OCI-LY7 (cell line): Measurements from ENCODE around the gene FMNL2. TPM values are rescaled to one million over a fixed set of nuclear protein-coding genes. Genes with fewer than 3 reads are reported as not detected.

Experiments
- BruUV-seq: library from RNA; stranded (reverse); fragments of 400-500 nt; replicated peaks from 2 replicates; lab custom pipeline; 2021; lab: Mats Ljungman, UMichigan
- CTCF ChIA-PET: fragments of 300-600 bp; sonication (Branson Sonifier 250); formaldehyde crosslinking; loops from one replicate; lab custom pipeline; 2022; ENCODE audit warnings: antibody characterized with exemption; ENCODE audit not compliant: unreplicated experiment; lab: Charles Lee
- POLR2A ChIA-PET: fragments of 300-600 bp; sonication (Branson Sonifier 250); formaldehyde crosslinking; loops from one replicate; lab custom pipeline; 2022; ENCODE audit warnings: antibody characterized with exemption; lab: Charles Lee
- DNase-seq: peaks from one replicate; pipeline ENCODE4 v3.0.0-alpha.2; 2015; ENCODE audit warnings: low spot score
- H2AFZ ChIP-seq: fragments of 200-600 bp; sonication (generic), shearing (Covaris generic); 2 replicates; pipeline ENCODE4 v1.6.1; 2014; ENCODE audit warnings: mild to moderate bottlenecking, antibody characterized with exemption, low read length, moderate library complexity
- H3K27ac ChIP-seq: fragments of 200-600 bp; sonication (generic); 2 replicates; pipeline ENCODE4 v1.5.1; 2014; ENCODE audit warnings: mixed run types, low read depth, mild to moderate bottlenecking, moderate library complexity, low read length, inconsistent platforms; ENCODE audit not compliant: poor library complexity, severe bottlenecking
- H3K36me3 ChIP-seq: fragments of 200-600 bp; sonication (generic); 2 replicates; pipeline ENCODE4 v1.6.1; 2014; ENCODE audit warnings: mild to moderate bottlenecking, antibody characterized with exemption, low read length, moderate library complexity, mixed read lengths; ENCODE audit not compliant: insufficient read depth
- H3K4me1 ChIP-seq: fragments of 200-600 bp; sonication (generic); 2 replicates; pipeline ENCODE4 v1.5.1; 2014; ENCODE audit warnings: mild to moderate bottlenecking, low read length; ENCODE audit not compliant: insufficient read depth, poor library complexity, severe bottlenecking
- H3K4me2 ChIP-seq: fragments of 200-600 bp; sonication (generic); 2 replicates; pipeline ENCODE4 v1.6.1; 2014; ENCODE audit warnings: mild to moderate bottlenecking, low read length
- H3K4me3 ChIP-seq: fragments of 200-600 bp; sonication (generic); 2 replicates; pipeline ENCODE4 v1.5.1; 2014; ENCODE audit warnings: mild to moderate bottlenecking, low read depth, low read length; ENCODE audit not compliant: poor library complexity, severe bottlenecking
- H3K79me2 ChIP-seq: fragments of 200-600 bp; sonication (generic); 2 replicates; pipeline ENCODE4 v1.6.1; 2016; ENCODE audit warnings: low read depth, mild to moderate bottlenecking, low read length, moderate library complexity, mixed read lengths; ENCODE audit not compliant: insufficient read depth
- H3K9me2 ChIP-seq: fragments of 200-600 bp; sonication (generic); 2 replicates; pipeline ENCODE4 v1.6.1; 2016; ENCODE audit warnings: mild to moderate bottlenecking, low read length, mixed read lengths; ENCODE audit not compliant: insufficient read depth
- H3K9me3 ChIP-seq: fragments of 200-600 bp; sonication (generic); 2 replicates; pipeline ENCODE4 v1.6.1; 2014; ENCODE audit warnings: mild to moderate bottlenecking, mixed run types, low read length, mixed read lengths
- H4K20me1 ChIP-seq: fragments of 200-600 bp; sonication (generic); 2 replicates; pipeline ENCODE4 v1.6.1; 2014; ENCODE audit warnings: mild to moderate bottlenecking, antibody characterized with exemption, low read length, moderate library complexity, mixed read lengths; ENCODE audit not compliant: insufficient read depth
- EZH2phosphoT487 ChIP-seq: fragments of 200-600 bp; sonication (generic); IDR thresholded peaks from 2 replicates; pipeline ENCODE4 v1.6.1; 2018; ENCODE audit warnings: low read depth, borderline replicate concordance, mild to moderate bottlenecking, mixed run types, antibody characterized with exemption, low read length, moderate library complexity, mixed read lengths
- intact Hi-C: fragments of 100-400 bp; cut with micrococcal nuclease; formaldehyde crosslinking; loops from one replicate; pipeline ENCODE4 v1.10.0; 2022; ENCODE audit not compliant: unreplicated experiment
- total RNA-seq, 2 experiments: library from RNA; depleted of rRNA in 1 of 2; stranded (reverse); fragments of >200 nt in 1 of 2; shearing (Covaris generic) in 1 of 2; gene quantifications; 2 replicates each; pipeline ENCODE4 v1.2.3, GENCODE V29; 2014 to 2022
- TF ChIP-seq, protein P1 (sequence below): fragments of 200-600 bp; sonication (generic); conservative IDR thresholded peaks from 2 replicates; pipeline ENCODE4 v1.5.1; 2014; ENCODE audit warnings: mild to moderate bottlenecking, antibody characterized with exemption, low read length, moderate library complexity, mixed read lengths

Gene FMNL2
- total RNA-seq, 2 experiments from 2014 or later, result 0.03 to 0.21 TPM

DNA sequence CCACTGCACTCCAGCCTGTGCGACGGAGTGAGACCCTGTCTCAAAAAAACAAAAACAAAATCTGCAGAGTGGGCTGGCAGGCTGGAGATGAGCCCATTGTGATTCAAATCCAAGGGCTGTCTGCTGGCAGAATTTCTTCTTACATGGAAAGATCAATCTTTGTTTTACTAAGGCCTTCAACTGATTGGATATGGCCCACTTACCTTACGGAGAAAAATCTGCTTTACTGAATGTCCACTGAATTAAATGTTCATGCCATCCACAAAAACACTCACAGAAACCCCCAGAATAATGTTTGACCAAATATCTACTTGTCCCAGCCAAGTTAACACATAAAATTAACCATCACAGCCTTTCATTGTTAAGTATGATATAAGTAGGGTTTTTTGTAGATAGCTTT, 8.3 kb upstream of the FMNL2 start:
- H3K9me2 ChIP-seq, result no peaks in the 10 kb centered on the region
- no peak overlapping the region for H3K4me2 ChIP-seq
- ChIA-PET CTCF (no interaction called here), POLR2A (no interaction called here)
- no peaks in the 10 kb centered on the region for H3K36me3 ChIP-seq
- no peak overlapping the region for H3K4me3 ChIP-seq
- H3K4me1 ChIP-seq, result no peaks in the 10 kb centered on the region
- no peak overlapping the region for H3K27ac ChIP-seq
- no peak for DNase-seq
- TF ChIP-seq EZH2phosphoT487, result no peak
- TF ChIP-seq, protein P1, sequence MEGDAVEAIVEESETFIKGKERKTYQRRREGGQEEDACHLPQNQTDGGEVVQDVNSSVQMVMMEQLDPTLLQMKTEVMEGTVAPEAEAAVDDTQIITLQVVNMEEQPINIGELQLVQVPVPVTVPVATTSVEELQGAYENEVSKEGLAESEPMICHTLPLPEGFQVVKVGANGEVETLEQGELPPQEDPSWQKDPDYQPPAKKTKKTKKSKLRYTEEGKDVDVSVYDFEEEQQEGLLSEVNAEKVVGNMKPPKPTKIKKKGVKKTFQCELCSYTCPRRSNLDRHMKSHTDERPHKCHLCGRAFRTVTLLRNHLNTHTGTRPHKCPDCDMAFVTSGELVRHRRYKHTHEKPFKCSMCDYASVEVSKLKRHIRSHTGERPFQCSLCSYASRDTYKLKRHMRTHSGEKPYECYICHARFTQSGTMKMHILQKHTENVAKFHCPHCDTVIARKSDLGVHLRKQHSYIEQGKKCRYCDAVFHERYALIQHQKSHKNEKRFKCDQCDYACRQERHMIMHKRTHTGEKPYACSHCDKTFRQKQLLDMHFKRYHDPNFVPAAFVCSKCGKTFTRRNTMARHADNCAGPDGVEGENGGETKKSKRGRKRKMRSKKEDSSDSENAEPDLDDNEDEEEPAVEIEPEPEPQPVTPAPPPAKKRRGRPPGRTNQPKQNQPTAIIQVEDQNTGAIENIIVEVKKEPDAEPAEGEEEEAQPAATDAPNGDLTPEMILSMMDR, result no peak
- no peaks in the 10 kb centered on the region for H4K20me1 ChIP-seq
- intact Hi-C loops, result no loop called here
- no peaks in the 10 kb centered on the region for H3K9me3 ChIP-seq
- BruUV-seq, result no TSS peak
- H2AFZ ChIP-seq, result no peak overlapping the region
- H3K79me2 ChIP-seq, result no peaks in the 10 kb centered on the region

DNA sequence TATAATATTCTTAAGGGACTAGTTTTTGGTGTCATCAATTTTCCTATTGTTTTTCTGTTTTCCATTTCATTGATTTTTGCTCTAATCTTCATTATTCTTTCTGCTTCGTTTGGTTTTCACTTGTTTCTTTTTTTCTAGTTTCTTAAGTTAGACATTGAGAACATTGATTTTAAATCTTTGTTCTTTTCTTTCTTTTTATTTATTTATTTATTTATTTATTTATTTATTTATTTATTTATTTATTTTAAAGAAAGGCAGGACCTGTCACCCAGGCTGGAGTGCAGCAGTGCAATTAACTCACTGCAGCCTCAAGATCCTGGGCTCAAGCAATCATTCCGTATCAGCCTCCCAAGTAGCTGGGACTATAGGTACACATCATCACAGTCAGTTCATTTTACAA, 7.0 kb upstream of the FMNL2 start:
- Histone ChIP-seq H3K27ac (no peak overlapping the region), H4K20me1 (no peaks in the 10 kb centered on the region), H3K4me3 (no peak overlapping the region), H3K79me2 (no peaks in the 10 kb centered on the region), H3K9me2 (no peaks in the 10 kb centered on the region), H2AFZ (no peak overlapping the region), H3K4me1 (no peaks in the 10 kb centered on the region), H3K9me3 (no peaks in the 10 kb centered on the region), H3K4me2 (no peak overlapping the region), H3K36me3 (no peaks in the 10 kb centered on the region)
- no TSS peak for BruUV-seq
- DNase-seq, result no peak
- ChIA-PET CTCF (no interaction called here), POLR2A (no interaction called here)
- TF ChIP-seq EZH2phosphoT487, result no peak
- TF ChIP-seq, protein P1, result no peak
- intact Hi-C loops, result no loop called here

DNA sequence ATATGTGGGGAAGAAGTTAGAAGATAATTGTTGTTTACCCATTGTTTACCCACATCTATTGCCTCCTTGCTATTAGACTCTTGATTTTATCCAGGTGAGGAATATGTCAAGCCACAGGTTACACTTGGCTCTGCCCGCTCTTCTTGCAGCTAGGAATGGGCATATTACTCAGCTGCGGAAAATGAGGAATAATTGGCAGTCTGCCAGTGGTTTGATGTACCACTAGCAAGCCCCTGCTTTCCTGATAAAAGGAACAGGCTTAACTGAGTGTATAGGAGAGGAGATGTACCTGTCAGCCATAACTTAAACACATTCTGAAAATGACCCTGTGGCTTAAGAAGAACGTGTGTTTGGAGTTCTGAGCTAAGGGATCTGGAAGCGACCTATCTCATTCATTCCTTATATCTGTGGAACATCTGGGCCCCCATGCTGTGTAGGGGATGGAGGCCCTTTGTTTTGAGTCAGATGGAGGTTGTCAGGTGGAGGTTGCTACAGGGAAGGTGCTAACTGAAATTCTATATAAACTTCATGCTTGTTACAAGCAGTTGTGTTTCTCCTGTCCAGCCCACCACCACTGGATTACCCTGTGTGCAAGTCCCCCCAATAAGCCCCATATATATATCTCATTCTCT, 4.6 kb upstream of the FMNL2 start:
- no peaks in the 10 kb centered on the region for H3K36me3 ChIP-seq
- no peak for DNase-seq
- H3K9me3 ChIP-seq, result no peaks in the 10 kb centered on the region
- H3K4me3 ChIP-seq, result no peak overlapping the region
- no peaks in the 10 kb centered on the region for H3K9me2 ChIP-seq
- H2AFZ ChIP-seq, result no peak overlapping the region
- H3K4me2 ChIP-seq, result no peak overlapping the region
- POLR2A ChIA-PET, result no interaction called here
- H4K20me1 ChIP-seq, result no peaks in the 10 kb centered on the region
- intact Hi-C loops, result no loop called here
- H3K79me2 ChIP-seq, result no peaks in the 10 kb centered on the region
- no peak overlapping the region for H3K27ac ChIP-seq
- CTCF ChIA-PET, result no interaction called here
- H3K4me1 ChIP-seq, result no peaks in the 10 kb centered on the region
- TF ChIP-seq, protein P1, result no peak
- no TSS peak for BruUV-seq
